AG09319 (cell line): ENCODE measurements around the gene RPL26.
"Not testable (repeated sequence)": the region's sequence is repeated elsewhere in the genome, so short reads cannot be mapped to it uniquely, and the experiment has no call there.

ENCODE experiments used
- DNase-seq: peaks from one replicate; pipeline ENCODE4 v3.0.0-alpha.2; 2010; ENCODE audit warnings: low read depth; ENCODE audit errors: extremely low read depth
- CTCF ChIP-seq: IDR thresholded peaks from 2 replicates; pipeline ENCODE4 v1.5.1; 2011; ENCODE audit warnings: low read depth, mild to moderate bottlenecking, inconsistent platforms, low read length, moderate library complexity

The RPL26 gene

GRCh38 chr17:8386841-8387240 lies 3.8 kb upstream of the RPL26 start:
- TF ChIP-seq CTCF, result no peak
- DNase-seq, result no peak

- peak; percentile 38 for DNase-seq
- TF ChIP-seq CTCF, result no peak
Observed at GRCh38 chr17:8384801-8385378, 1.9 kb upstream of the RPL26 start.

- no peak for TF ChIP-seq CTCF
Observed at GRCh38 chr17:8382880-8383142, 182 bp downstream of the RPL26 start.

GRCh38 chr17:8382052-8382879 lies 727 bp downstream of the RPL26 start:
- TF ChIP-seq CTCF, result no peak
- no peak for DNase-seq

More at GRCh38 chr17:8382880-8383142, 182 bp downstream of the RPL26 start:
- DNase-seq, result no peak

GRCh38 chr17:8380049-8380448 lies 2.9 kb downstream of the RPL26 start:
- no peak for DNase-seq
- TF ChIP-seq CTCF, result no peak

- DNase-seq, result not testable (repeated sequence)
Observed at GRCh38 chr17:8378117-8378516, 4.9 kb downstream of the RPL26 start.

GRCh38 chr17:8377422-8377821 lies 5.6 kb downstream of the RPL26 start:
- no peak for TF ChIP-seq CTCF
- no peak for DNase-seq
